ENCODE results near the gene MAP3K9.

The MAP3K9 gene

DNA sequence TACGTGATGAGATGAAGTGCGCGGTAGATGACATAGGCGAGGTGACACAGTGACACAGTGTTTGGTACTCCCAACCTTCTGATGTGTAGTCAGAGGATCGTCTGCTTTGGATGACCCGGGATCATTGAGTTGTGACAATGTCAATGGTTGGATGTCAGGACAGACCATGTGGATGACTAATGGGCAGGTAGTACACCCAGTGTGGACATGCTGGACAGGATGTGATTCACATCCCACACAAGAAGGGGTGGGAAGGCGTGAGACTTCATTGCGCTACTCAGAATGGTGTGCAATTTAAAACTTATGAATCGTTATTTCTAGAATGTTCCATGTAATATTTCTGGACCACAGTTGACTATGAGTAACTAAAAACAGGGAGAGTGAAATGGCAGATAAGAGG, 23.8 kb downstream of the MAP3K9 start:
- Mint-ChIP-seq H3K9me3 (no peaks in the 10 kb centered on the region), H3K36me3 (ENCODE audit: low read depth) (no peaks in the 10 kb centered on the region), H3K27me3 (peaks cover 4% of the 10 kb centered on the region), H3K4me3 (no peak overlapping the region), H3K27ac (no peak overlapping the region), H3K4me1 (ENCODE audit: low read depth) (peaks cover 8% of the 10 kb centered on the region)
- intact Hi-C loops (cut with micrococcal nuclease), result no loop called here

DNA sequence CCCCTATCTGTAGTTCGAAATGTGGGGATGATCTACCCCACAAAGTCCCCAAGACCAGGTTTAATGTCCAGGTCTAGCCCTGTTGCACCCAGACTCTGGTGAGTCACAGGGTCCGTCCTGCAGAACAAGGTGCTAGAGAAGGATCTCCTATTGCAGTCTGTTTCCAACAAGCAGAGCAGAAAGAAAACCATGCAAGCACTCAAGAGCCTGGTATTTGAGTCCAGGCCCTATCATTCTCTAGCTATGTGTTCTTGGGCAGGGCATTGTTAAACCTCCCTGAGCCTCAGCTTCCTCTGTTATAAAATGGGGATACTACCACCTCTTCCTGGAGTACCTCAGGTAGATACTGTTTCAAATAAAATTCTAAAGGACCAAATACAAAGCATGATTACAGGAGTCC, 24.4 kb downstream of the MAP3K9 start:
- Mint-ChIP-seq H3K36me3 (ENCODE audit: low read depth) (no peaks in the 10 kb centered on the region), H3K27me3 (peaks cover 5% of the 10 kb centered on the region), H3K27ac (no peak overlapping the region), H3K4me1 (ENCODE audit: low read depth) (peaks cover 15% of the 10 kb centered on the region), H3K4me3 (no peak overlapping the region), H3K9me3 (no peaks in the 10 kb centered on the region)
- intact Hi-C loops (cut with micrococcal nuclease), result no loop called here

DNA sequence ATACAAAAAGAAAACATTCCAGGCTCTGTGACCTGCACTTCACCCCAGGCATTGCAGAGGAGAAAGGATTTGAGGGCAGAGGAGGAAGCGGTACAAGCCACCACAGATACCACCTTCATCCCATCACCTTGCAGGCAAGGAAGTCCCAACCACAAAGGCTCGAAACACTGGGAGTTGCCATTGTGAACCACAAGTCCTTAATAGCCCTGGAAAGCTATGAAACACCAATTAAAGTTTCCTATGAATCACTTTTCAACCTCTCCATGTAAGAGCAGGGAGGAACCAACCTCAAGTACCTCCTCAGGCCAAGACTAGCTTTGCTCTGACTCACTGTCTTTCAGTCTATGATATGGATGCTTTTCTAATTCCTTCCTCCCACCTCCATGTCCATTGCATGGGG, 27.0 kb downstream of the MAP3K9 start:
- peaks cover 5% of the 10 kb centered on the region for H3K27me3 Mint-ChIP-seq
- intact Hi-C loops (cut with micrococcal nuclease), result no loop called here
- no peak overlapping the region for H3K27ac Mint-ChIP-seq

DNA sequence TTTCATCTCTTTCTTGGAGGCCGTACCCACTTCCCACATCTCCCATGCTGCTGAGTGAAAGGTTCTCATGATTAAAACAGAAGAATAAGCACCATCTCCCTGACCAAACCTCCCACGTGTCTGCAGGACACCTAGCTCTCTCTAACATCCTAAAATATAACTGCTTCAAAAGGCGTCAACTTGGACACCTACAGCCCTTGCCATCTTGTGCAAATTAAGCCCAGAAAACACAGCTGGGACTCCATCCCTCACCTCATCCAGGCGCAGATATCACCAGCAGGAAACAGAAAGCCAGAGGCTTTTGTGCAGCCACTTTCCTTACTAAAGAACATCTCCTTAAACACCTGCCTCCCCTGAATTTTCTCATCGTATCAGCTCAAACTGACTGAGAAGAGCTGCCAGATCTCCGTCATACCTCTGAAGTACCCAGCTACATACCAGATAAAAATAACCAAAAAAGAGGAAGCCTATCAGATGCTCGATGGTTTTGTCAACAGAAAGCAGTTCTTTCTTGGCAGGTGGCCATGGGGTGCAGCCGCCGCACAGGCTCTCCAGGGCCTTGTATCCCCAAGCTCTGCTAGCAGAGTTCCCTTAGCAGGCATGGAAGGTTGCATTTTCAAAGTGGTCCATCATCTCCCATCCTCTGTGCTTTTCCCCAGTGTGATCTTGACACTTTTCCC, 28.8 kb downstream of the MAP3K9 start:
- Mint-ChIP-seq H3K4me3 (no peak overlapping the region), H3K36me3 (ENCODE audit: low read depth) (no peaks in the 10 kb centered on the region), H3K27ac (peak overlapping the region; percentile 5), H3K27me3 (peaks cover 3% of the 10 kb centered on the region), H3K9me3 (no peaks in the 10 kb centered on the region), H3K4me1 (ENCODE audit: low read depth) (peaks cover 22% of the 10 kb centered on the region)
- intact Hi-C loops (cut with micrococcal nuclease), result no loop called here

More for the DNA sequence above, 27.0 kb downstream of the MAP3K9 start:
- Mint-ChIP-seq H3K4me1 (ENCODE audit: low read depth) (peaks cover 22% of the 10 kb centered on the region), H3K36me3 (ENCODE audit: low read depth) (no peaks in the 10 kb centered on the region), H3K9me3 (no peaks in the 10 kb centered on the region), H3K4me3 (no peak overlapping the region)

DNA sequence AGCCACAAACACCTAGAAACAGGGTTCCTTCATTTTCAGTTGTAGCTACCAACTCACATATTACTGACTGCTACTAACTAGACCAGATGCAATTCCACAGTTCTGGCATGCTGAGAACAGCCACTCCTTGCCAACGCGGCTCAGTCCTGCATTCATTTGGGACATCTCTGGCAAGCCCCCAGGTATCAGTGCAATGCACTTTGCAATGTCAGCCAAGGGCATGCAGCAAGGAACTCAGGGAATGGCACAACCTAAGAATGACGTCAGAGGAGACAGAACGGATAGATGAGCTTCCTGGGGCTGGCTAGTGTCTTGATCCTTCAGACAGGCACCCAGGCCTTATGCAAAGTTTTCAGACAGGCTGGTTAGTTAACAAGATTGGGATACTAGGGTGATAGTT, 29.6 kb downstream of the MAP3K9 start:
- H3K36me3 Mint-ChIP-seq (ENCODE audit: low read depth), result no peaks in the 10 kb centered on the region
- no peaks in the 10 kb centered on the region for H3K9me3 Mint-ChIP-seq
- no peak overlapping the region for H3K4me3 Mint-ChIP-seq

DNA sequence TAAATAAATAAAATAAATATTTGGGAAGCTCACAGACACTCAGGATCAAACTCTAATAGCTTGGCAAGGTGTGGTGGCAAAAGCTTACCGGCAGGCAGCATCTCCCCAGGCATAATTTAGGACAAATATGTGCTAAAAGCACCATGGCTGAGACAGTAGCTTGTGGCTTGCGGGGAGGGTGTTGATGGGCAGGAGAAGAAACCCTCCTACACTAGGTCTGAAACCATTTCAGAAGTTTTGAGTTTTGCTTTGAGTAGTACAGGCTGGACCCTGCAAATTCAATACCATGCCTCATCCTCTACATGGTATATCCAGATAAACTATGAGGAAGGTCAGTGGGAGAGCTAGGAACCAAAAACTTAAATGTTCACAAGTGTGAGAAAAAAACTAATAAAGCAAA, 33.1 kb downstream of the MAP3K9 start:
- Mint-ChIP-seq H3K27ac (no peak overlapping the region), H3K27me3 (peaks cover 2% of the 10 kb centered on the region), H3K4me1 (ENCODE audit: low read depth) (peaks cover 20% of the 10 kb centered on the region), H3K4me3 (no peak overlapping the region), H3K36me3 (ENCODE audit: low read depth) (no peaks in the 10 kb centered on the region), H3K9me3 (no peaks in the 10 kb centered on the region)
- intact Hi-C loops (cut with micrococcal nuclease), result no loop called here

More for the DNA sequence above, 29.6 kb downstream of the MAP3K9 start:
- Mint-ChIP-seq H3K27me3 (peaks cover 2% of the 10 kb centered on the region), H3K27ac (no peak overlapping the region), H3K4me1 (ENCODE audit: low read depth) (peaks cover 22% of the 10 kb centered on the region)
- intact Hi-C loops (cut with micrococcal nuclease), result no loop called here

DNA sequence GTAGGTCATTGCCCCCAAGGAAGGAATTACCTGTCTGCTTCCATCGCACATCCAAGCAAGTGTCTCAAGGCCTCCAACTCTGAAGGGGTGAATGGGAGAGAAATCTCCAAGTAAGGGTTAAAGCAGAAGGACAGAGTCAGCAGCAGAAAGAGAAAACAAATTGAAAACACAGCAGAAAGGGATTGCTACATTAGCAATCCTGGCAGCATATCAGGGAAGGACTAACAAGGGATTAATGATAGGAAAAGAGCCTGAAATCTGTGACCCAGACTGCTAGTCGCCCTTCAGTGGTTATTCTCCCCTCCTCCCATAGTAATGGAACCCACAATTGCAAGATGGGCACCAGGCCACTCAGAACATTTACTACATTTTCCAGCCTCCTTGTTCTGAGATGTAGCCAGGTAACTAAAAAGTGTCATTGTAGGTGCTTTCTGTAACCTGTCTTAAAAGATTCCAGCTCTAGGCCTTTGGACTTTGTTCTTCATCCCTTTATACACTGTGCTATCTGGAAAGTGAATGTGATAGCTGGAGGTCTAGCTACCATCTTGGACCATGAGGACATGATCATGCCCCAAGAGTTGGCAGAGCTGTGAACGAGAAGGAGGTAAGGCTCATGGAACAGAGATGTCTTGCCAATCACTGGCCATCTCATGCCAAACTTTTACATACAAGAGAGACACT, 36.0 kb downstream of the MAP3K9 start:
- no peaks in the 10 kb centered on the region for H3K4me1 Mint-ChIP-seq (ENCODE audit: low read depth)
- H3K36me3 Mint-ChIP-seq (ENCODE audit: low read depth), result no peaks in the 10 kb centered on the region
- no peaks in the 10 kb centered on the region for H3K9me3 Mint-ChIP-seq
- intact Hi-C loops (cut with micrococcal nuclease), result no loop called here
- no peak overlapping the region for H3K27ac Mint-ChIP-seq
- H3K27me3 Mint-ChIP-seq, result no peaks in the 10 kb centered on the region
- H3K4me3 Mint-ChIP-seq, result no peak overlapping the region

DNA sequence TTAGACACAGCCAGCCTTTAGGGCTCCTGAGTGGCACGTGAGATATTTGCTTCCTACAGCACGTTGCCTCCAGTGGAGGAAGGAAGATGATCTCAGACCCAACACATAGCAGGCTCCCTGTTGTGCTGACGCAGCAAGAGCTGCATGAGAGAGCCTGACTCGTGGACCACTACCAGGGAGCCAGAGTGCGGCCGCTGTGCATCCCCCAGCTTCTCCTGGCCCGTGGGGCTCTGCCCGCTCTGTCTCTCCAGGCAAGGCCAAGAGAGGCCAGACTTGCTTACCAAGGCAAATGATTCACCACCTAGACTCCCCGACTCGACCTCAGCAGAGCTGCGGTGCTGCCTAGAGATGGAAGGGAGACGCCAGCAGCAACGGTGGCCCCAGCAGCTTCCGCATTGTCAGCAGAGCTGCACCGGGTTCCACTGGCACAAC, 37.5 kb downstream of the MAP3K9 start:
- no peaks in the 10 kb centered on the region for H3K36me3 Mint-ChIP-seq (ENCODE audit: low read depth)
- no peaks in the 10 kb centered on the region for H3K27me3 Mint-ChIP-seq
- H3K4me3 Mint-ChIP-seq, result no peak overlapping the region
- H3K27ac Mint-ChIP-seq, result no peak overlapping the region
- no peaks in the 10 kb centered on the region for H3K9me3 Mint-ChIP-seq
- H3K4me1 Mint-ChIP-seq (ENCODE audit: low read depth), result no peaks in the 10 kb centered on the region
- intact Hi-C loops (cut with micrococcal nuclease), result no loop called here

DNA sequence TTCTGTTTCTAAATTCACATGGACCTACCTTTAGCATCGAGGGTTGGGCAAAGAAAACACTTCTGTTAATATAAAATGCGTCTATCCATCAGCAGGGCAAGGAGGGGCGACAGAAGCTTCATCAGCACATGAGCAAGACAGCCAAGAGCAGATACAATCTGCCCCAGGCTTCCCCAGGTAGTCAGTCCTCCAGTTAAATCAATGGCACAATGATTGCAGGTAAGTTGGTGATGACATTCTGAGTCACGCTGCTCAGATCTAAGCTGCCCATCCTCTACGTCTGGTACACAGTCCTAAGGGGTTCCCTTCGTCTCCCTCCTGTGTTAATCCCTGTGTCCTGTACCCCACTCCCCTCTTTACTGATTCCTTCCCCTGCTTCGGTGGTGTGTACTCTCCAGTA, 38.8 kb downstream of the MAP3K9 start:
- no peaks in the 10 kb centered on the region for H3K9me3 Mint-ChIP-seq
- no peak overlapping the region for H3K4me3 Mint-ChIP-seq
- no peak overlapping the region for H3K27ac Mint-ChIP-seq
- intact Hi-C loops (cut with micrococcal nuclease), result no loop called here
- H3K36me3 Mint-ChIP-seq (ENCODE audit: low read depth), result no peaks in the 10 kb centered on the region
- no peaks in the 10 kb centered on the region for H3K27me3 Mint-ChIP-seq
- H3K4me1 Mint-ChIP-seq (ENCODE audit: low read depth), result no peaks in the 10 kb centered on the region

DNA sequence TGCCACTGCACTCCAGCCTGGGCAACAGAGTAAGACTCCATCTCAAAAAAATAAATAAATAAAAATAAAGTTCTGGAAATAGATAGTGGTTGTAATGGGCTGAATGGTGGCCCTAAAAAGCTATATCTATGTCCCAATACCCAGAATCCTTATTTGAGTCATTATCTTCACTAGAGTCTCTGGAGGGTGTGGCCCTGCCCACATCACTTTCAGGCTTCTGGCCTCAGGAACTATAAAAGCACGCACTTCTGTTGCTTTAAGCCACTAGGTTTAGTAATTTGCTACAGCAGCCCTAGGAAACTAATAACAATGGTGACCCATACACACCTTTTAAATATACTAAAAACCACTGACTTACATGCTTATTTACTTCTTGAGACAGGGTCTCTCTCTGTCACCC, 49.9 kb downstream of the MAP3K9 start:
- Mint-ChIP-seq H3K4me3 (no peak overlapping the region), H3K9me3 (no peaks in the 10 kb centered on the region), H3K4me1 (ENCODE audit: low read depth) (no peaks in the 10 kb centered on the region), H3K27me3 (no peaks in the 10 kb centered on the region), H3K36me3 (ENCODE audit: low read depth) (no peaks in the 10 kb centered on the region), H3K27ac (no peak overlapping the region)
- intact Hi-C loops (cut with micrococcal nuclease), result no loop called here

DNA sequence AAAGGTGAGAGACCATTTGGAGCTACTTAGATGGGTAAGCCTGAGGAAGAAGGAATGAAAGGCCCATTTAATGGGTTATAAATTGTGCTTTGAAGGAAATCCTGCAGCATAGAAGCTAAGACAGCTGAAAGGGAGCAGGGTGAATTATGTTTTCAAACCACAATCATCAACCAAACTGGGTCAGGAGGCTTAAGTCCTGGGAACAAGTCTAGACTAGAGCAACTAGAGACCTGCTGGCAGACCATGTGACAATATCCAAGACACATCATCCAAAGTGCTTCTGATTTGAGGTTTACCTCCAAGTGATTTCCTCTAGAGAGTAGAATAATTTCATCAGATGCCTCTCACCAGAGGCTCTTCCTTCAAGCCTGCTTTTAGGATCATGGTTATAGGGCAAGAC, 53.7 kb downstream of the MAP3K9 start:
- intact Hi-C loops (cut with micrococcal nuclease), result no loop called here
- Mint-ChIP-seq H3K9me3 (no peaks in the 10 kb centered on the region), H3K27ac (no peak overlapping the region), H3K4me1 (ENCODE audit: low read depth) (no peaks in the 10 kb centered on the region), H3K27me3 (no peaks in the 10 kb centered on the region), H3K36me3 (ENCODE audit: low read depth) (no peaks in the 10 kb centered on the region), H3K4me3 (no peak overlapping the region)

DNA sequence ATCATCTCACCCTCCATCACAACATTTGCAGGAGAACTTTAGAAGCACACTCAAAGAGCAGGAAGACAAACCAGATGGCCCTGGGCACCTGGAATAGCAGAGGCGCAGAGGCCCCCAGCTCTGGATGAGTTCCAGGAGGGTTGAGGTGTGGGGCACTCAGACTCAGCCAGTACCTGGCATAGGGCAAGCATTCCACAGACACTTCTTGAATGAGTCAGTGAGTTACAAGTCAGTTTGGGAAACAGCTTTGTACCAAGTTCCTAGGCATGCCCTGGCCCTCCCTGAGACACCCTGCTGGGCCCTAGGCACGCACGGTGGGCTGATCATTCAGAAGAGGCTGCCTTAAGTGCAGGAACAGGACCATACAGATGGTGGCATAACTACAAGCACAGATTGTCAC, 54.3 kb downstream of the MAP3K9 start:
- Mint-ChIP-seq H3K36me3 (ENCODE audit: low read depth) (no peaks in the 10 kb centered on the region), H3K4me3 (no peak overlapping the region), H3K9me3 (no peaks in the 10 kb centered on the region), H3K4me1 (ENCODE audit: low read depth) (no peaks in the 10 kb centered on the region), H3K27ac (no peak overlapping the region), H3K27me3 (no peaks in the 10 kb centered on the region)
- intact Hi-C loops (cut with micrococcal nuclease), result no loop called here

DNA sequence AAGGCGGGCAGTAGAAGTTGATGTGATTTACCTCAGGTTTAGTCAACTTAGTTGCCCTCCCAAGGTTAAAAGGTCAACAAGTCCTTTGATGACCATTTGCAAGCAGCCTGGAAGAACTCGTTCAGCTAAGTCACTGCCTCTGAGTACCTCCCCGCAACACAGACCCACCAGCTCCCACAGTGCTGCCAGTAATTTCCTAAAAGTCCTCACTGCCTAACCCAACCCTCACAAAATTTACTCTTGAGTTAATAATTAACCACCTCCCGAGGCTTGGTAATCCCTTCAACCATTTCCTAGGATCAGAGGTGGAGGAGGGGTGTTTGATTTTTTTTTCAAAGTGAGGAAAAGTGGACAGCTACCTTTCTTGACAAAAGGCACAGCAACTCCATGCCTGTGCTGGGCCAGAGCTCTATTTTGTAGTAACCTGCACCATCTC, 55.8 kb downstream of the MAP3K9 start:
- Mint-ChIP-seq H3K27ac (no peak overlapping the region), H3K36me3 (ENCODE audit: low read depth) (no peaks in the 10 kb centered on the region), H3K4me3 (no peak overlapping the region), H3K9me3 (no peaks in the 10 kb centered on the region), H3K27me3 (no peaks in the 10 kb centered on the region), H3K4me1 (ENCODE audit: low read depth) (no peaks in the 10 kb centered on the region)
- intact Hi-C loops (cut with micrococcal nuclease), result no loop called here

DNA sequence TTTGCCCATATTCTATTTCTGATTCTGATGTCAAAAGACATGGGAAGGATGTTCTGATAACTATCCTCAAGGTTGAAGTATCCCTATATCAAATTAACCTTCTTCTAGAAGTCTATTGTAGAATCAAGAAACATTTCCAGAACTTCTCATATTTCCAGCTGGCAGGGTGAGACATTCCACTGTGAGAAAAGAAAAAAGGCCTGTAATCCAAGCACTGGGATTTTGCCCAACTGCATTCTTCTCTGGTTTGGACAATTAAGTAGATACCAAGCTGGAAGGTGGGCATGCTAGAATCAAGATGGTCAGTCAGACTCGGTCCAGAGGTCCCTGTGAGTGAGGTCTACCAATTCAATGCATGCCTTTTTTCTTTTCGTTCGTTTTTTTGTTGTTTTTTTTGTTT, 60.9 kb downstream of the MAP3K9 start:
- Mint-ChIP-seq H3K9me3 (no peaks in the 10 kb centered on the region), H3K27ac (no peak overlapping the region), H3K36me3 (ENCODE audit: low read depth) (no peaks in the 10 kb centered on the region), H3K27me3 (no peaks in the 10 kb centered on the region), H3K4me1 (ENCODE audit: low read depth) (no peaks in the 10 kb centered on the region), H3K4me3 (no peak overlapping the region)
- intact Hi-C loops (cut with micrococcal nuclease), result no loop called here

DNA sequence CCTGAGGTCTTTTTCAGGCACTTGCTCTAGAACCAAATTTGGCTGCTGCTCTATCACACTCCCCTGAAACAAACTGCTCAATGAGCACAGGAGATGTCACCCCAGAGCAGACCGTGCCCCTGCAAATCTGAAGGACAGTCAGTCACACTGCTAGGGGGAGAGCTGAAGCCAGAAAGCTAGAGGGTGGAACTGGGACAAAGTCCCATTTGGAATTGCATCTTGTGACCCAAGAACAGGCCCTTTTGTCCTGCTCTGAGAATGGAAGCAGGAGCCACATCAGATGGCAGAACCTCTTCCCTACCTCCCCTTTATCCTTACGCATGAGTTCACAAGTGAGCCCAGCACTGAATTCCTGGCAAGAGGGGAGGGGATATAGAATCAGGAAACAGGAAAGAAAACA, 64.7 kb downstream of the MAP3K9 start:
- Mint-ChIP-seq H3K27ac (no peak overlapping the region), H3K27me3 (no peaks in the 10 kb centered on the region), H3K36me3 (ENCODE audit: low read depth) (no peaks in the 10 kb centered on the region), H3K4me3 (no peak overlapping the region), H3K4me1 (ENCODE audit: low read depth) (no peaks in the 10 kb centered on the region), H3K9me3 (no peaks in the 10 kb centered on the region)
- intact Hi-C loops (cut with micrococcal nuclease), result no loop called here

Measured in dendritic cell treated with granulocyte-macrophage colony-stimulating factor and Interleukin-4, amounts not matched to agents 40 ng/mL and 50 ng/mL, for 4 days (primary cell).